SK-N-SH treated with all-trans-retinoic acid at 6 μM for 48 hours (cell line): ENCODE results near the gene WDR36.

Source experiments
- CREB5 ChIP-seq: fragments of 250-450 bp; sonication (Bioruptor Pico); IDR thresholded peaks from 2 replicates; pipeline ENCODE4 v1.5.1; 2020; ENCODE audit warnings: low read depth, mild to moderate bottlenecking, moderate library complexity
- CSDC2 ChIP-seq: fragments of 250-450 bp; sonication (Bioruptor Pico); IDR thresholded peaks from 2 replicates; pipeline ENCODE4 v1.5.0; 2020; ENCODE audit warnings: mild to moderate bottlenecking, moderate library complexity
- CSRNP3 ChIP-seq: fragments of 250-450 bp; sonication (Bioruptor Pico); IDR thresholded peaks from 2 replicates; pipeline ENCODE4 v1.5.1; 2021; ENCODE audit warnings: mild to moderate bottlenecking, moderate library complexity
- ESRRG ChIP-seq: fragments of 250-450 bp; sonication (Bioruptor Pico); IDR thresholded peaks from 2 replicates; pipeline ENCODE4 v1.6.1; 2021; ENCODE audit warnings: mild to moderate bottlenecking
- ISL1 ChIP-seq: fragments of 250-450 bp; sonication (Bioruptor Pico); IDR thresholded peaks from 2 replicates; pipeline ENCODE4 v2.1.2; 2022; ENCODE audit warnings: mild to moderate bottlenecking, moderate library complexity
- POU6F1 ChIP-seq: fragments of 250-450 bp; sonication (Bioruptor Pico); IDR thresholded peaks from 2 replicates; pipeline ENCODE4 v1.8.0; 2021; ENCODE audit warnings: low read depth, mild to moderate bottlenecking, moderate library complexity, borderline replicate concordance
- RARB ChIP-seq: fragments of 250-450 bp; sonication (Bioruptor Pico); IDR thresholded peaks from 2 replicates; pipeline ENCODE4 v1.8.0; 2021; ENCODE audit warnings: mild to moderate bottlenecking, moderate library complexity
- TCF4 ChIP-seq: fragments of 250-450 bp; sonication (Bioruptor Pico); IDR thresholded peaks from 2 replicates; pipeline ENCODE4 v1.8.0; 2021; ENCODE audit warnings: mild to moderate bottlenecking, moderate library complexity, borderline replicate concordance
- TSHZ2 ChIP-seq: fragments of 250-450 bp; sonication (Bioruptor Pico); IDR thresholded peaks from 2 replicates; pipeline ENCODE4 v1.5.0; 2020; ENCODE audit warnings: mild to moderate bottlenecking, moderate library complexity
- ZFP3 ChIP-seq: fragments of 250-450 bp; sonication (Bioruptor Pico); IDR thresholded peaks from 2 replicates; pipeline ENCODE4 v1.5.0; 2020; ENCODE audit warnings: mild to moderate bottlenecking, moderate library complexity
- ZFP30 ChIP-seq: fragments of 450-650 bp; formaldehyde crosslinking; IDR thresholded peaks from 2 replicates; pipeline ENCODE4 v1.5.0; 2022; ENCODE audit warnings: mild to moderate bottlenecking, moderate library complexity
- ZNF565 ChIP-seq: fragments of 450-650 bp; formaldehyde crosslinking; conservative IDR thresholded peaks from 2 replicates; pipeline ENCODE4 v1.5.0; 2020; ENCODE audit warnings: low read depth, mild to moderate bottlenecking, moderate library complexity
- TF ChIP-seq, protein P1 (sequence below): fragments of 250-450 bp; sonication (Bioruptor Pico); IDR thresholded peaks from 2 replicates; pipeline ENCODE4 v1.8.0; 2020; ENCODE audit warnings: mild to moderate bottlenecking, moderate library complexity, borderline replicate concordance

DNA sequence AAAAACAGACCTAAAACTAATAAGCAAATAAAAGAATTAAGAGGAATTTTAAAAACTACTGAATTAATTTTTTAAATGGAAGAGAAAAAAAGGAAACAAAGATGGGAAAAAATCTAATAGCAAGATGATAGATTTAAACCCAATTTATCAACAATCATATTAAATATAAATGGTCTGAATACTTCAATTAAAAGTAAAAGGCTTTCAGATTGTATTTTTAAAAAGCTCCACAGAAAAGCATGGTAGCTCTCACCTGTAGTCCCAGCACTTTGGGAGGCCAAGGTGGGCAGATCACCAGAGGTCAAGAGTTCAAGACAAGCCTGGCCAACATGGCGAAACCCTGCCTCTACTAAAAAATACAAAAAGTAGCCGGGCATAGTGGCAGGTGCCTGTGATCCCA, 32.0 kb upstream of the WDR36 start:
- TF ChIP-seq CSDC2 (no peak), ZFP30 (no peak), CREB5 (no peak), ZNF565 (no peak), ESRRG (CRISPR knock-in tag) (no peak), TSHZ2 (CRISPR knock-in tag) (no peak), POU6F1 (CRISPR knock-in tag) (no peak), ZFP3 (CRISPR knock-in tag) (no peak), RARB (no peak), CSRNP3 (no peak), TCF4 (CRISPR knock-in tag) (no peak), ISL1 (CRISPR knock-in tag) (no peak)
- TF ChIP-seq, protein P1, sequence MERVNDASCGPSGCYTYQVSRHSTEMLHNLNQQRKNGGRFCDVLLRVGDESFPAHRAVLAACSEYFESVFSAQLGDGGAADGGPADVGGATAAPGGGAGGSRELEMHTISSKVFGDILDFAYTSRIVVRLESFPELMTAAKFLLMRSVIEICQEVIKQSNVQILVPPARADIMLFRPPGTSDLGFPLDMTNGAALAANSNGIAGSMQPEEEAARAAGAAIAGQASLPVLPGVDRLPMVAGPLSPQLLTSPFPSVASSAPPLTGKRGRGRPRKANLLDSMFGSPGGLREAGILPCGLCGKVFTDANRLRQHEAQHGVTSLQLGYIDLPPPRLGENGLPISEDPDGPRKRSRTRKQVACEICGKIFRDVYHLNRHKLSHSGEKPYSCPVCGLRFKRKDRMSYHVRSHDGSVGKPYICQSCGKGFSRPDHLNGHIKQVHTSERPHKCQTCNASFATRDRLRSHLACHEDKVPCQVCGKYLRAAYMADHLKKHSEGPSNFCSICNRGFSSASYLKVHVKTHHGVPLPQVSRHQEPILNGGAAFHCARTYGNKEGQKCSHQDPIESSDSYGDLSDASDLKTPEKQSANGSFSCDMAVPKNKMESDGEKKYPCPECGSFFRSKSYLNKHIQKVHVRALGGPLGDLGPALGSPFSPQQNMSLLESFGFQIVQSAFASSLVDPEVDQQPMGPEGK (CRISPR knock-in tag), result no peak
